Right lobe of liver (tissue), 4 donors: ENCODE data around the gene DHRSX.

Experiments used
- CTCF ChIP-seq, 4 donors: fragments of 200-600 bp in 3 of 4; fragments of 450-650 bp in 1 of 4; IDR thresholded peaks; one replicate each; pipeline versions ENCODE4 v1.5.1 to v1.8.0; 2016 to 2022; ENCODE audit warnings: antibody characterized with exemption in 4 of 4, mild to moderate bottlenecking in 2 of 4
- POLR2A ChIP-seq: fragments of 450-650 bp; IDR thresholded peaks from one replicate; pipeline ENCODE4 v1.6.1; 2017; ENCODE audit warnings: antibody characterized with exemption, mild to moderate bottlenecking
- donor health status: DM: no; HTN: no; CAD: no.
- donor health status: DM: no; HTN: no; CAD: no.
- donor health status: DM: no; HTN: yes; CAD: no.

GRCh38 chrX:2458309-2458708 is 42.5 kb downstream of the DHRSX start:
- no peak for TF ChIP-seq CTCF (IDR thresholded peaks at IDR 0.05)
- TF ChIP-seq POLR2A: no peak
